HepG2 (cell line): Measurements from ENCODE around the gene TNP2. TPM values are rescaled to one million over a fixed set of nuclear protein-coding genes. Genes with fewer than 3 reads are reported as not detected.

ENCODE experiments used
- ATF5 ChIP-seq: sonication (generic); formaldehyde crosslinking; IDR thresholded peaks from 2 replicates; pipeline ENCODE4 v1.4.0; 2020; ENCODE audit warnings: mild to moderate bottlenecking, low read depth, missing genetic modification reagents
- CERS6 ChIP-seq: sonication (generic); formaldehyde crosslinking; IDR thresholded peaks from 2 replicates; pipeline ENCODE4 v1.5.0; 2020; ENCODE audit warnings: missing genetic modification reagents
- ETS1 ChIP-seq: sonication (generic); formaldehyde crosslinking; IDR thresholded peaks from 2 replicates; pipeline ENCODE4 v1.4.0; 2020; ENCODE audit warnings: missing genetic modification reagents
- FOXP1 ChIP-seq, 2 experiments: fragments of 450-650 bp in 1 of 2; IDR thresholded peaks; 2 replicates each; pipeline ENCODE4 v1.6.1; 2017 to 2018; ENCODE audit warnings: antibody characterized with exemption in 1 of 2
- GMEB1 ChIP-seq: sonication (generic); formaldehyde crosslinking; IDR thresholded peaks from 2 replicates; pipeline ENCODE4 v1.5.1; 2020; ENCODE audit warnings: missing genetic modification reagents, mild to moderate bottlenecking, borderline replicate concordance
- HIVEP1 ChIP-seq: sonication (generic); formaldehyde crosslinking; IDR thresholded peaks from 2 replicates; pipeline ENCODE4 v1.4.0; 2020; ENCODE audit warnings: mild to moderate bottlenecking, missing genetic modification reagents
- JDP2 ChIP-seq: sonication (generic); formaldehyde crosslinking; IDR thresholded peaks from 2 replicates; pipeline ENCODE4 v1.8.1; 2022; ENCODE audit warnings: missing genetic modification reagents, borderline replicate concordance
- NCOA1 ChIP-seq: sonication (generic); formaldehyde crosslinking; IDR thresholded peaks from 2 replicates; pipeline ENCODE4 v1.9.0; 2021; ENCODE audit warnings: missing genetic modification reagents
- SALL2 ChIP-seq: sonication (generic); formaldehyde crosslinking; IDR thresholded peaks from 2 replicates; pipeline ENCODE4 v1.8.1; 2023; ENCODE audit warnings: mild to moderate bottlenecking, missing genetic modification reagents, inconsistent platforms
- SMYD3 ChIP-seq: sonication (generic); formaldehyde crosslinking; IDR thresholded peaks from 2 replicates; pipeline ENCODE4 v1.8.1; 2023; ENCODE audit warnings: mild to moderate bottlenecking, missing genetic modification reagents
- SOX13 ChIP-seq, 3 experiments: fragments of 450-650 bp in 1 of 3; sonication (generic) in 1 of 3; formaldehyde crosslinking in 1 of 3; IDR thresholded peaks in 2 of 3; conservative IDR thresholded peaks in 1 of 3; 2 replicates each; pipeline versions ENCODE4 v1.5.0 to v1.6.1; 2016 to 2020; ENCODE audit warnings: antibody characterized with exemption in 1 of 3, mild to moderate bottlenecking in 1 of 3, missing compliant biosample characterization in 1 of 3, missing genetic modification reagents in 1 of 3, moderate library complexity in 1 of 3
- SRSF1 ChIP-seq: fragments of 200-400 bp; formaldehyde crosslinking; optimal IDR thresholded peaks from 2 replicates; pipeline ENCODE3; 2017; ENCODE audit warnings: mild to moderate bottlenecking, low read depth, low read length, moderate library complexity
- THAP7 ChIP-seq: sonication (generic); formaldehyde crosslinking; IDR thresholded peaks from 2 replicates; pipeline ENCODE4 v1.8.1; 2023; ENCODE audit warnings: mild to moderate bottlenecking, missing genetic modification reagents
- ZBTB39 ChIP-seq: sonication (generic); formaldehyde crosslinking; IDR thresholded peaks from 2 replicates; pipeline ENCODE4 v1.5.0; 2020; ENCODE audit warnings: missing genetic modification reagents
- ZFP82 ChIP-seq: sonication (generic); formaldehyde crosslinking; IDR thresholded peaks from 2 replicates; pipeline ENCODE4 v1.5.1; 2020; ENCODE audit warnings: mild to moderate bottlenecking, missing genetic modification reagents, borderline replicate concordance
- ZFP90 ChIP-seq: sonication (generic); formaldehyde crosslinking; IDR thresholded peaks from 2 replicates; pipeline ENCODE4 v1.8.0; 2022; ENCODE audit warnings: missing genetic modification reagents, mild to moderate bottlenecking, inconsistent platforms, borderline replicate concordance
- ZNF160 ChIP-seq: sonication (generic); formaldehyde crosslinking; IDR thresholded peaks from 2 replicates; pipeline ENCODE4 v1.8.0; 2022; ENCODE audit warnings: mild to moderate bottlenecking, inconsistent platforms, missing genetic modification reagents
- ZNF367 ChIP-seq: sonication (generic); formaldehyde crosslinking; IDR thresholded peaks from 2 replicates; pipeline ENCODE4 v1.4.0; 2020; ENCODE audit warnings: missing genetic modification reagents, borderline replicate concordance
- ZNF543 ChIP-seq: sonication (generic); formaldehyde crosslinking; IDR thresholded peaks from 2 replicates; pipeline ENCODE4 v1.4.0; 2020; ENCODE audit warnings: mild to moderate bottlenecking, missing genetic modification reagents
- ZNF563 ChIP-seq: sonication (generic); formaldehyde crosslinking; IDR thresholded peaks from 2 replicates; pipeline ENCODE4 v1.8.0; 2022; ENCODE audit warnings: mild to moderate bottlenecking, moderate library complexity, missing genetic modification reagents
- ZNF724P ChIP-seq: sonication (generic); formaldehyde crosslinking; IDR thresholded peaks from 2 replicates; pipeline ENCODE4 v1.8.0; 2022; ENCODE audit warnings: missing genetic modification reagents, borderline replicate concordance
- ZNF816 ChIP-seq: sonication (generic); formaldehyde crosslinking; IDR thresholded peaks from 2 replicates; pipeline ENCODE4 v1.8.0; 2022; ENCODE audit warnings: missing genetic modification reagents, mild to moderate bottlenecking, borderline replicate concordance
- polyA plus RNA-seq, 8 experiments: library from polyadenylated mRNA; depleted of rRNA in 3 of 8; stranded (reverse) in 7 of 8; unstranded in 1 of 8; fragments of >200 nt; fragmentation: Illumina TruSeq in 4 of 8; extraction: Trizol in 4 of 8; gene quantifications; 2 replicates each; pipeline versions ENCODE4 v1.2.1 to v1.2.3, GENCODE V29; 2011 to 2016; ENCODE audit warnings: low read depth in 4 of 8, missing spikeins in 1 of 8, mixed read lengths in 1 of 8; ENCODE audit not compliant: insufficient read depth in 1 of 8
- total RNA-seq, 5 experiments: library from RNA; depleted of rRNA; stranded (reverse); fragments of >200 nt; fragmentation: Illumina TruSeq; extraction: Trizol; gene quantifications; 2 replicates each; pipeline ENCODE4 v1.2.3, GENCODE V29; 2016; ENCODE audit warnings: low read depth in 1 of 5

TNP2 gene
- total and polyA plus RNA-seq, 2 of the 13 experiments (the other 11 are each of a cell fraction or from before 2014, with no cell fraction given): not detected

GRCh38 chr16:11296351-11296705 is 27.2 kb upstream of the TNP2 start (continued):
- no peak for TF ChIP-seq FOXP1 (IDR thresholded peaks at IDR 0.05)
- TF ChIP-seq FOXP1 (CRISPR knock-in tag; IDR thresholded peaks at IDR 0.05): peak; percentile 52
- no peak for TF ChIP-seq ZNF563 (CRISPR knock-in tag)
- 0 out of 2 replicates have a peak, but pooled peaks have one; percentile 36 for TF ChIP-seq ETS1 (CRISPR knock-in tag)
- TF ChIP-seq ZNF367 (CRISPR knock-in tag): no peak
- TF ChIP-seq NCOA1 (CRISPR knock-in tag): no peak
- TF ChIP-seq SMYD3 (CRISPR knock-in tag): no peak
- no peak for TF ChIP-seq ZFP82 (CRISPR knock-in tag)
- 0 out of 2 replicates have a peak, but pooled peaks have one; percentile 29 for TF ChIP-seq ATF5 (CRISPR knock-in tag)
- no peak for TF ChIP-seq GMEB1 (CRISPR knock-in tag)
- no peak for TF ChIP-seq CERS6 (CRISPR knock-in tag)
- no peak for TF ChIP-seq HIVEP1 (CRISPR knock-in tag)
- TF ChIP-seq ZNF724P (CRISPR knock-in tag): no peak
- TF ChIP-seq JDP2 (CRISPR knock-in tag): no peak
- TF ChIP-seq ZNF543 (CRISPR knock-in tag): peak; percentile 19; the same call in 1 of the 2 replicates
- TF ChIP-seq SRSF1: no peak
- TF ChIP-seq ZFP90: peak; percentile 20; the same call in 1 of the 2 replicates
- no peak for TF ChIP-seq ZNF816 (CRISPR knock-in tag)
- TF ChIP-seq ZBTB39 (CRISPR knock-in tag): no peak
- TF ChIP-seq THAP7 (CRISPR knock-in tag): 0 out of 2 replicates have a peak, but pooled peaks have one; percentile 20
- no peak for TF ChIP-seq SOX13 (IDR thresholded peaks at IDR 0.05)
- TF ChIP-seq SOX13 (CRISPR knock-in tag; conservative IDR thresholded peaks at IDR 0.05 in 1 of 2, IDR thresholded peaks at IDR 0.05 in 1 of 2): 0 out of 4 replicates have a peak, but pooled peaks of 1 of the 2 experiments have one; percentile 3
- TF ChIP-seq SALL2: 0 out of 2 replicates have a peak, but pooled peaks have one; percentile 10
- 0 out of 2 replicates have a peak, but pooled peaks have one; percentile 10 for TF ChIP-seq ZNF160 (CRISPR knock-in tag)
